ENCODE measurements around the gene QPCTL. TPM values are rescaled to one million over a fixed set of nuclear protein-coding genes. Genes with fewer than 3 reads are reported as not detected.
A peak's percentile ranks its signal among the peaks of the same experiment; 100 is the strongest.

QPCTL gene
- total and polyA plus RNA-seq, 9 of the 15 experiments (the other 6 are each of a cell fraction or from before 2014, with no cell fraction given): 0.99 to 31.3 (median 12.7) TPM

GRCh38 chr19:45717131-45717982 lies 24.9 kb downstream of the QPCTL start (continued):
- TF ChIP-seq, protein P1, sequence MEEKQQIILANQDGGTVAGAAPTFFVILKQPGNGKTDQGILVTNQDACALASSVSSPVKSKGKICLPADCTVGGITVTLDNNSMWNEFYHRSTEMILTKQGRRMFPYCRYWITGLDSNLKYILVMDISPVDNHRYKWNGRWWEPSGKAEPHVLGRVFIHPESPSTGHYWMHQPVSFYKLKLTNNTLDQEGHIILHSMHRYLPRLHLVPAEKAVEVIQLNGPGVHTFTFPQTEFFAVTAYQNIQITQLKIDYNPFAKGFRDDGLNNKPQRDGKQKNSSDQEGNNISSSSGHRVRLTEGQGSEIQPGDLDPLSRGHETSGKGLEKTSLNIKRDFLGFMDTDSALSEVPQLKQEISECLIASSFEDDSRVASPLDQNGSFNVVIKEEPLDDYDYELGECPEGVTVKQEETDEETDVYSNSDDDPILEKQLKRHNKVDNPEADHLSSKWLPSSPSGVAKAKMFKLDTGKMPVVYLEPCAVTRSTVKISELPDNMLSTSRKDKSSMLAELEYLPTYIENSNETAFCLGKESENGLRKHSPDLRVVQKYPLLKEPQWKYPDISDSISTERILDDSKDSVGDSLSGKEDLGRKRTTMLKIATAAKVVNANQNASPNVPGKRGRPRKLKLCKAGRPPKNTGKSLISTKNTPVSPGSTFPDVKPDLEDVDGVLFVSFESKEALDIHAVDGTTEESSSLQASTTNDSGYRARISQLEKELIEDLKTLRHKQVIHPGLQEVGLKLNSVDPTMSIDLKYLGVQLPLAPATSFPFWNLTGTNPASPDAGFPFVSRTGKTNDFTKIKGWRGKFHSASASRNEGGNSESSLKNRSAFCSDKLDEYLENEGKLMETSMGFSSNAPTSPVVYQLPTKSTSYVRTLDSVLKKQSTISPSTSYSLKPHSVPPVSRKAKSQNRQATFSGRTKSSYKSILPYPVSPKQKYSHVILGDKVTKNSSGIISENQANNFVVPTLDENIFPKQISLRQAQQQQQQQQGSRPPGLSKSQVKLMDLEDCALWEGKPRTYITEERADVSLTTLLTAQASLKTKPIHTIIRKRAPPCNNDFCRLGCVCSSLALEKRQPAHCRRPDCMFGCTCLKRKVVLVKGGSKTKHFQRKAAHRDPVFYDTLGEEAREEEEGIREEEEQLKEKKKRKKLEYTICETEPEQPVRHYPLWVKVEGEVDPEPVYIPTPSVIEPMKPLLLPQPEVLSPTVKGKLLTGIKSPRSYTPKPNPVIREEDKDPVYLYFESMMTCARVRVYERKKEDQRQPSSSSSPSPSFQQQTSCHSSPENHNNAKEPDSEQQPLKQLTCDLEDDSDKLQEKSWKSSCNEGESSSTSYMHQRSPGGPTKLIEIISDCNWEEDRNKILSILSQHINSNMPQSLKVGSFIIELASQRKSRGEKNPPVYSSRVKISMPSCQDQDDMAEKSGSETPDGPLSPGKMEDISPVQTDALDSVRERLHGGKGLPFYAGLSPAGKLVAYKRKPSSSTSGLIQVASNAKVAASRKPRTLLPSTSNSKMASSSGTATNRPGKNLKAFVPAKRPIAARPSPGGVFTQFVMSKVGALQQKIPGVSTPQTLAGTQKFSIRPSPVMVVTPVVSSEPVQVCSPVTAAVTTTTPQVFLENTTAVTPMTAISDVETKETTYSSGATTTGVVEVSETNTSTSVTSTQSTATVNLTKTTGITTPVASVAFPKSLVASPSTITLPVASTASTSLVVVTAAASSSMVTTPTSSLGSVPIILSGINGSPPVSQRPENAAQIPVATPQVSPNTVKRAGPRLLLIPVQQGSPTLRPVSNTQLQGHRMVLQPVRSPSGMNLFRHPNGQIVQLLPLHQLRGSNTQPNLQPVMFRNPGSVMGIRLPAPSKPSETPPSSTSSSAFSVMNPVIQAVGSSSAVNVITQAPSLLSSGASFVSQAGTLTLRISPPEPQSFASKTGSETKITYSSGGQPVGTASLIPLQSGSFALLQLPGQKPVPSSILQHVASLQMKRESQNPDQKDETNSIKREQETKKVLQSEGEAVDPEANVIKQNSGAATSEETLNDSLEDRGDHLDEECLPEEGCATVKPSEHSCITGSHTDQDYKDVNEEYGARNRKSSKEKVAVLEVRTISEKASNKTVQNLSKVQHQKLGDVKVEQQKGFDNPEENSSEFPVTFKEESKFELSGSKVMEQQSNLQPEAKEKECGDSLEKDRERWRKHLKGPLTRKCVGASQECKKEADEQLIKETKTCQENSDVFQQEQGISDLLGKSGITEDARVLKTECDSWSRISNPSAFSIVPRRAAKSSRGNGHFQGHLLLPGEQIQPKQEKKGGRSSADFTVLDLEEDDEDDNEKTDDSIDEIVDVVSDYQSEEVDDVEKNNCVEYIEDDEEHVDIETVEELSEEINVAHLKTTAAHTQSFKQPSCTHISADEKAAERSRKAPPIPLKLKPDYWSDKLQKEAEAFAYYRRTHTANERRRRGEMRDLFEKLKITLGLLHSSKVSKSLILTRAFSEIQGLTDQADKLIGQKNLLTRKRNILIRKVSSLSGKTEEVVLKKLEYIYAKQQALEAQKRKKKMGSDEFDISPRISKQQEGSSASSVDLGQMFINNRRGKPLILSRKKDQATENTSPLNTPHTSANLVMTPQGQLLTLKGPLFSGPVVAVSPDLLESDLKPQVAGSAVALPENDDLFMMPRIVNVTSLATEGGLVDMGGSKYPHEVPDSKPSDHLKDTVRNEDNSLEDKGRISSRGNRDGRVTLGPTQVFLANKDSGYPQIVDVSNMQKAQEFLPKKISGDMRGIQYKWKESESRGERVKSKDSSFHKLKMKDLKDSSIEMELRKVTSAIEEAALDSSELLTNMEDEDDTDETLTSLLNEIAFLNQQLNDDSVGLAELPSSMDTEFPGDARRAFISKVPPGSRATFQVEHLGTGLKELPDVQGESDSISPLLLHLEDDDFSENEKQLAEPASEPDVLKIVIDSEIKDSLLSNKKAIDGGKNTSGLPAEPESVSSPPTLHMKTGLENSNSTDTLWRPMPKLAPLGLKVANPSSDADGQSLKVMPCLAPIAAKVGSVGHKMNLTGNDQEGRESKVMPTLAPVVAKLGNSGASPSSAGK (IDR thresholded peaks at IDR 0.05): no peak; the same call in 1 of the 2 replicates
- TF ChIP-seq CC2D1A (IDR thresholded peaks at IDR 0.05): no peak
- TF ChIP-seq ZNF644 (tag; IDR thresholded peaks at IDR 0.05; ENCODE audit: low read depth): peak; percentile 90; the same call in 1 of the 2 replicates
- TF ChIP-seq HEY1 (CRISPR knock-in tag; IDR thresholded peaks at IDR 0.05; ENCODE audit: borderline replicate concordance): no peak
- peak; percentile 63 for TF ChIP-seq SUPT5H (IDR thresholded peaks at IDR 0.05)
- no peak for TF ChIP-seq ZFPM2 (CRISPR knock-in tag; IDR thresholded peaks at IDR 0.05)
- no peak for TF ChIP-seq CEBPG (CRISPR knock-in tag; IDR thresholded peaks at IDR 0.05)
- 0 out of 4 replicates have a peak, but pooled peaks of 1 of the 2 experiments have one; percentile 10 for TF ChIP-seq CEBPG (tag; conservative IDR thresholded peaks at IDR 0.05 in 1 of 2, IDR thresholded peaks at IDR 0.05 in 1 of 2)
- no peak for TF ChIP-seq ZNF76 (CRISPR knock-in tag; IDR thresholded peaks at IDR 0.05; ENCODE audit: borderline replicate concordance)
- no peak for TF ChIP-seq ZNF507 (tag; conservative IDR thresholded peaks at IDR 0.05)
- TF ChIP-seq CBFA2T2 (conservative IDR thresholded peaks at IDR 0.05): peak; percentile 35; the same call in 1 of the 2 replicates
- TF ChIP-seq HMG20A (CRISPR knock-in tag; conservative IDR thresholded peaks at IDR 0.05): no peak
- TF ChIP-seq MTF1 (CRISPR knock-in tag; IDR thresholded peaks at IDR 0.05; ENCODE audit: borderline replicate concordance): no peak

All from K562 (cell line).